Activated T-cell treated with anti-CD3 and anti-CD28 coated beads, Interleukin-2, amount 50 U/mL, for 4 hours (primary cell): Measurements from ENCODE around the gene SIGLEC6. TPM values are rescaled to one million over a fixed set of nuclear protein-coding genes. Genes with fewer than 3 reads are reported as not detected.

Source experiments
- ATAC-seq, 2 donors: fragments of 200-7000 bp; cut with Tn5 transposase; one replicate each; pipeline ENCODE4 v1.10.0; 2021
- DNase-seq: peaks from one replicate; pipeline ENCODE4 v3.0.0-alpha.2; 2020
- H3K27me3 Mint-ChIP-seq: one replicate; pipeline ENCODE4 v1.8.0; 2021; ENCODE audit warnings: low read depth, mixed read lengths
- H3K36me3 Mint-ChIP-seq: one replicate; pipeline ENCODE4 v1.8.0; 2022; ENCODE audit warnings: mixed read lengths; ENCODE audit not compliant: insufficient read depth
- H3K4me1 Mint-ChIP-seq: one replicate; pipeline ENCODE4 v1.8.0; 2021; ENCODE audit warnings: low read depth, mixed read lengths
- H3K4me3 Mint-ChIP-seq: one replicate; pipeline ENCODE4 v1.8.0; 2021; ENCODE audit warnings: mild to moderate bottlenecking, moderate library complexity, mixed read lengths
- H3K9me3 Mint-ChIP-seq: one replicate; pipeline ENCODE4 v1.8.0; 2021; ENCODE audit warnings: mixed read lengths
- total RNA-seq, 3 donors: library from RNA; stranded (reverse); gene quantifications; one replicate each; pipeline ENCODE4 v1.2.1, GENCODE V29; 2021

The SIGLEC6 gene
- total RNA-seq, 3 donors from 2014 or later = 0.32 TPM; not detected in 2

DNA sequence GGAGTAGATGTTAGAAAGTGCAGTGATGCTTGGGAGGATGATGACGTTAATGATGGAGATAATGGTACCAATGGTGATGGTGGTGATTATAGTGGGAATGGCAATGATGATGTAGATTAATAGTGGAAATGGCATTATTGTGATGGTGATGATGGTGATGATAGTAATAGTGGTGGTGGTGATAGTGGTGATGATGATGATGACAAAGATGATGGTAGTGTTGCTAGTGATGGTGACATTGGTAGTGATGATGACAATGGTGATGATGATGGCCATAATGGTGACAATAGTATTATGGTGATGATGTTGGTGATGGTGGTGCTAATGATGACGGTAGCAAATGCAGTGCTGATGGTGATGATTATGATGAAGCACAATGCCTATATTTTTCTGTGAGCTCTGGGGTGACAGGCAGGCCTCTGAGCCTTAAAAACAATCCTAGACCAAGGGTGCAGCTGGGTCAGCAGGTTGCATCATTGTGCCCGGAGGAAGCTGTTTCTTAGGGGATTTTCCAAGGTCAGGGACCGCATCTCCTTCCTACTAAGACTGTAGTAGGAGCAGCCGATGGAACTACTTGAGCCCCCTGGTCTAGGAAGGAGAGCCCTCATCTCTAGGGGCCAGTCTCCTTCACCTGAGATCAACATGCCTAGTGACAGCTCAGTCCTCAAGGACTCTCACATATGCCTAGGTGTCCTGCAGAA is 45.4 kb downstream of the SIGLEC6 start:
- Mint-ChIP-seq H3K36me3 (no peaks in the 10 kb centered on the region), H3K4me1 (peaks cover 16% of the 10 kb centered on the region), H3K9me3 (peaks cover 7% of the 10 kb centered on the region), H3K27me3 (peaks cover 20% of the 10 kb centered on the region), H3K4me3 (no peak overlapping the region)
- DNase-seq (no peak), ATAC-seq (no peak)

DNA sequence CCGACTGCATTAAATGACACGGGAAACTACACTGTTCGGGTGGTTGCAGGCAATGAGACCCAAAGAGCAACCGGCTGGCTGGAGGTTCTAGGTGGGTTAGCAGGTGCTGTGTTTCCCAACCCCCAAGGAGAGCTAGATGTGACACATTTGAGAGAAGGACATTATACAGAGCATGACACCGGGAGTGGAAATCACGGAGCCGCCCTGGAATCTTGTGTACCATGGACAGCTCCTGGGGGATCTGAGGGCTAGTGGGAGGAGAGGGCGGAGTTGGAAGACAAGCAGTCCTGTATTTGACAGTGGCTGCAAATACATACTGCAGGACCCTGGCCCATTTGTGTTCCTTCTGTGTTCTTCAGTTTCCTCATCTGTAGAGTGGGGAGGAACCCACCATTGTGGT is 50.9 kb downstream of the SIGLEC6 start:
- Mint-ChIP-seq H3K36me3 (no peaks in the 10 kb centered on the region), H3K9me3 (peaks cover 3% of the 10 kb centered on the region), H3K27me3 (peaks cover 21% of the 10 kb centered on the region), H3K4me3 (no peak overlapping the region), H3K4me1 (peaks cover 18% of the 10 kb centered on the region)
- no peak for DNase-seq
- ATAC-seq = no peak

DNA sequence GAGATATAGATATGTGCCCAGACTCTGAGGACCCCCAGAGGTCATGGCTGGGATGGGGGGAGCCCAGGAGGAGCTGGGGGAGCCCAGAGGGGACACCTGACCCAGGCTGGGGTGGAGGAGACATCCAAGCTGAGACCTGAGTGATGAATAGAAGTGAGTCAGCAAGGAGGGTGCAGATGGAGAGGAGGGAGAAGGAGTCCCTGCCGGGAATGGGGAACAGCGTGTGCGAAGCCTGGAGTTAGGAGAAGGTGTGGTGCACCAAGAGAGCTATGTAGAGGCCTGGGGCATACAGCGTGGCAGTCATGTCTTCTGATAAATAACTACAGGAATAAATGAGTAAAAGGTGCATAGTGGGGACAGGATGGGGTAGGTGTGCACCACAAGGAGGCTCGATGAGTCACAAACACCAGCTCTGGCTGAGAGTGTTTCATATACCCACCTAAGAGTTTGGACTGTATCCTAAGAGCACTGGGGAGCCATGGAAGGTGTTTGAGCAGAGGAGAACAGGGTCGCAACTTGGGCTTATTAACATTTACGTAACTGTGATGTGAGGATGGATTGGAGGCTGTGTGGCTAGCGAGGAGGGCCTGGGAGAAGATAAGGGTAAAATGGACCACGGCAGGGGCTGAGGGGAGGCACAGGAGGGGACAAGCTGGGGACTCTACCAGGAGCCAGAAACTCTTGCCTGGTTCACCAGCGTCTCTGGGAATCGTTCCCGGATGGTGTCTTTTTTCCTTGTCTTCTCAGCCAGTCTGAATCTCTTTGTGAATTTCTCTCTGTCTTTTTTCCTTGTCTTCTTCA is 51.7 kb downstream of the SIGLEC6 start:
- peak; percentile 87 to 93 for ATAC-seq
- Mint-ChIP-seq H3K36me3 (no peaks in the 10 kb centered on the region), H3K9me3 (peaks cover 3% of the 10 kb centered on the region), H3K27me3 (peaks cover 15% of the 10 kb centered on the region), H3K4me3 (no peak overlapping the region), H3K4me1 (peaks cover 18% of the 10 kb centered on the region)
- DNase-seq = no peak

DNA sequence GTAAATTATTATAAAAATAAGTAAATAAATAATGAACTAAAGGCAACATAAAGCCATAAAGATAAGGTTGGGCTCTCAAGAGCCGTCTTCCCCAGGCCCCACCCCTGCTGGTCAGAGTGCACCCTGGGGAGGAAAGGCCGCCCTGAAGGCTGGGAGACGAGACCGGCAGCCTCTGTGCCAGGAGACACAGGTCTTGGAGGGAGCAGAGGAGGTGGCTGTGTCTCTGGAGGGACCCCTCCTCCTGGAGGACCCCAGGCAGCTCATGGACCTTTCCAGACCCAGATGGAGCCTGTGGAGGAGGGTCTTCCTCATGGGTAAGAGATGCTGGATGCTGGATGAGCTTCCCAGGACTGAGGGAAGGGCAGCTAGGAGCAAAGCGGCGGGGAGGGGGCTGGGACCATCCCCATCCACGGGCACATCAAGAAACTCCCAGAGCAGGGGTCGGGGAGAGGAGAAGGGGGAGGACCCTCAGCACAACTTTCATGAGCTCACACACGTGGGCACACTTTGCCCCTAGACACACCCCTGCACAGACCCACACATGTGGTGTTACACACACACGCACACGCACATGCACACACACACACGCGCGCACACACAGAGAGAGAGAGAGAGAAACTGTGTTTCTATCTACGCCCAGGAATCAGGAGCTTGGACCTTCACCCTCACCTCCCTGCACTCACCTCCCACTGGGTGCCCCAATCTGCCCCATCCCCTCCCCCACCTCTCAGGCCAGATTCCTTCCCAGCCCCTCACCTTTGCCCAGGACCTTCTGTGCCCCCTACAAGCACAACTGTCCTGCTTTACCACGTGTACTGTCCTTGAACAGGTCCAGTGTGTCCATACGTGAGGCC is 52.9 kb downstream of the SIGLEC6 start, which contains the start of gene CEACAM18:
Gene CEACAM18, plus strand, starts transcription at position 159 of the 854 bp plus-strand sequence.
- Mint-ChIP-seq H3K4me3 (no peak within 1 kb of the TSS), H3K36me3 (no peaks in the 10 kb centered on the region), H3K9me3 (peaks cover 3% of the 10 kb centered on the region), H3K27me3 (peaks cover 14% of the 10 kb centered on the region), H3K4me1 (peaks cover 18% of the 10 kb centered on the region)
- DNase-seq (no peak), ATAC-seq (no peak)

DNA sequence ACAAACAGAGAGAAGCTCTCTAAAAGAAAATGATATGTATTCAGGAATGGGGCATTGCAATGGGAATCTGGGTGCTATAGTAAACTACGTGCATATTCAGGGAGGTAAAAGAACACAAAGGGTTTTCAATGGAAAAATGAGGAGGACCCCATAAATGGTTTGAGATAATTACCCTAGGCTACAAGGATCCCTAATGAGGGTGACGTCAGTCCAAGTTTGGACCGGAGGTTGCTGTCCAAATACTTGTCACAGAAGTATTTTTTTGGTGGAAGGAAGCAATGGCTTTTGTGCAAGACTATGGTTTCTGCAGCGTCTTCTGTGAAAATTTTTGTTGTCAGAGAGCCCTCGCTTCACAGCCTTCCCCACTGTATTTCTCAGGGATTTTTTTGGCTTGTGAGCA is 54.1 kb downstream of the SIGLEC6 start:
- peaks cover 10% of the 10 kb centered on the region for H3K27me3 Mint-ChIP-seq
- H3K4me1 Mint-ChIP-seq = peaks cover 26% of the 10 kb centered on the region
- ATAC-seq (no peak), DNase-seq (no peak)
- peaks cover 3% of the 10 kb centered on the region for H3K9me3 Mint-ChIP-seq
- H3K36me3 Mint-ChIP-seq = no peaks in the 10 kb centered on the region
- no peak overlapping the region for H3K4me3 Mint-ChIP-seq

DNA sequence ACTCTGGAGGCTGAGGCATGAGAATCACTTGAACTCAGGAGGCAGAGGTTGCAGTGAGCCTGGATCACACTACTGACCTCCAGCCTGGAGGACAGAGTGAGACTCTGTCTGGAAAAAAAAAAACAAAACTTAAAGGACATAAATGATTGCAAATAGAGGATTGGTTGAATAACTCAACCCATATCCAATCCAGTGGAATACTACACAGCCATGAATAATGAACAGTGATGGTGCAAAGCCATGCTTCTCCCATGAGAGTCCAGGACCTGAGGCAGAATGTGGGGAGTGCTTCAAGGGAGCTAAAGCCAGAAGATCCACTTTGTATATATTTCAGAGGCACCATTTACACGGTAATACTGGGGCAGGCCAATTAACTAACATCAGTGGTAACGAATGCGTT is 55.3 kb downstream of the SIGLEC6 start:
- DNase-seq (no peak), ATAC-seq (no peak)
- Mint-ChIP-seq H3K4me3 (no peak overlapping the region), H3K27me3 (peaks cover 10% of the 10 kb centered on the region), H3K4me1 (peaks cover 32% of the 10 kb centered on the region), H3K9me3 (peaks cover 3% of the 10 kb centered on the region), H3K36me3 (no peaks in the 10 kb centered on the region)

DNA sequence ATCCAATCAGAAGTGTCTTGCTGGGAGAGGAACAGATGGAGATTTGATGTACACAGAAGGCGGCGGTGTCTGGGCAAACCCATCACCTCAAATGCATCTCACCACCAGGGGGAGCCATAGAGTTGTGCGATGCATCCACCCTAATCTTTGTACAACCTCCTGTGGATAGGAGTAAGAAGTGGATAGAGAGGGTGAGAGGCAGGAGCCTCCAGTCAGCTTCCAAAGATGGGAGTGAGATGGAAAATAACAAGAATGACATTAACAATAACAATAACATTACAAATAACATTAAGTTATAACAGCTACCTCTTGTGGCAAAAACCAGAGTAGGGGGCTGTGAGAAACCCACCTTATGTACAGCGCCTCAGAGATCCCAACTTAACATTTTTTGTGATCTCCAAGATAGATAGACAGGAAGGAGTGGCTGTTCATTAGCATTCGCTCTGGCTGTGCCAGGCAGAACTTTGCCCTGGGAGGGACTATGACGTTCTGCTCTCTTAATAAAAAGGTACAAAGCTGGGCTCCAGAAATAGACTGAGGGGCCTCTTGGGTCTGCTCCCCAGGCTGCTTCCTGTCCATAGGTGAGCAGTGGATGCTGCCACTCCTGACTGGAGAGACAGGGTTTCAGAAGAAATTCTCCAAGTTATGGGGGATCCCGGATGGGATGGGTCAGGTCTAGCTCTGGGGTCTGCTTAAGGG is 58.3 kb downstream of the SIGLEC6 start:
- Mint-ChIP-seq H3K4me3 (no peak overlapping the region), H3K36me3 (no peaks in the 10 kb centered on the region), H3K9me3 (no peaks in the 10 kb centered on the region), H3K4me1 (peaks cover 17% of the 10 kb centered on the region), H3K27me3 (peaks cover 10% of the 10 kb centered on the region)
- DNase-seq (peak; percentile 89), ATAC-seq (peak; percentile 85)

DNA sequence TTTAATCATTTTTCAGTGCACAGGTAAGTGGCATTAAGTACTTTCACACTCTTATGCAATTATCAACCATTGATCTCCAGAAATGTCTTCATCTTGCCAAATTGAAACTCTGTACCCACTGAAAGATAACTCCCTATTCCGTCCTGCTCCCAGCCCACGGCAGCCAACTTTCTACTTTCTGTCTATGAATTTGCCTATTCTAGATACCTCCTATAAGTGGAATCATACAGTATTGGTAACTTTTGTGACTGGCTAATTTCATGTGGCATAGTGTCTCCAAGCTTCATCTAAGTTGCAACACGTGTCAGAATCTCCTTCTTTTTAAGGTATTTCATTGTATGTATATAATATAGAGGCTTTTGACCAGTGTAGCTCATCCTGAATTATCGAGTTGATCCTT is 58.9 kb downstream of the SIGLEC6 start:
- no peak overlapping the region for H3K4me3 Mint-ChIP-seq
- peaks cover 21% of the 10 kb centered on the region for H3K4me1 Mint-ChIP-seq
- no peaks in the 10 kb centered on the region for H3K9me3 Mint-ChIP-seq
- no peaks in the 10 kb centered on the region for H3K36me3 Mint-ChIP-seq
- DNase-seq (no peak), ATAC-seq (peak; percentile 23 to 33)
- peaks cover 10% of the 10 kb centered on the region for H3K27me3 Mint-ChIP-seq

DNA sequence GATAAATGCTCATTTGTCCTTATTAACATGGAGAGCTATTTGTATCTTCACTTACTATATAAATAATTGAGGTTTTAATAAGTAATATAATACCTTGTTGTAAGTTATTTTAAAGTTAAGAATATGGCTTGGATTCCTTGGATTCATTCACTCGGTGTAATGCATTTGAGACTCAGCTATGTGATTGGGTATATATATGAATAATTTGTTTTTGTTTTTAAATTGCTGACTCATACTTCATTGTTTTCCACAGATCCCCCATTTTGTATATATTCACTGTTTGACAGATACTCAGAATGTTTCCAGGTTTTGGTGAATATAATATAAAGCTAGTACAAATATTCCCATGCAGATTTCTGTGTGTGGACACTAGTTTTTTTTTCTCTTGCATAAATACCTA is 59.9 kb downstream of the SIGLEC6 start:
- H3K4me3 Mint-ChIP-seq = no peak overlapping the region
- H3K36me3 Mint-ChIP-seq = no peaks in the 10 kb centered on the region
- no peak for ATAC-seq

DNA sequence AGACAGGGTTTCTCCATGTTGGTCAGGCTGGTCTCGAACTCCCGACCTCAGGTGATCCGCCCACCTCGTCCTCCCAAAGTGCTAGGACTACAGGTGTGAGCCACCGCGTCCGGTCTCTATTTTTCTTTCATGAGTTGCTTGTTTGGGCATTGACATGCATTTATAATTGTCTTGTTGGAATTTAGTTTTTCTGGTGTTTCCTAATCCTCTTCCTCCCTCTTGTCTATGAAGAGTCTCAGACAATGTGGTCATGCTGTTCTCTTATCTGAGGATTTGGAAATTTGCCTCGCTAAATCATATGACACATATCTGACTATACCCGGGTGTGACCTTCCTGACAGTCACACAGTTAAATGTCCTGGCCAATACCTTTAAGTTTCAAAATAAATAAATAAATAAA is 60.5 kb downstream of the SIGLEC6 start:
- Mint-ChIP-seq H3K9me3 (no peaks in the 10 kb centered on the region), H3K36me3 (no peaks in the 10 kb centered on the region), H3K27me3 (peaks cover 7% of the 10 kb centered on the region), H3K4me1 (peaks cover 25% of the 10 kb centered on the region), H3K4me3 (no peak overlapping the region)
- ATAC-seq = no peak
- no peak for DNase-seq

More for the DNA sequence above, 59.9 kb downstream of the SIGLEC6 start:
- Mint-ChIP-seq H3K27me3 (peaks cover 10% of the 10 kb centered on the region), H3K4me1 (peaks cover 23% of the 10 kb centered on the region), H3K9me3 (no peaks in the 10 kb centered on the region)
- no peak for DNase-seq

DNA sequence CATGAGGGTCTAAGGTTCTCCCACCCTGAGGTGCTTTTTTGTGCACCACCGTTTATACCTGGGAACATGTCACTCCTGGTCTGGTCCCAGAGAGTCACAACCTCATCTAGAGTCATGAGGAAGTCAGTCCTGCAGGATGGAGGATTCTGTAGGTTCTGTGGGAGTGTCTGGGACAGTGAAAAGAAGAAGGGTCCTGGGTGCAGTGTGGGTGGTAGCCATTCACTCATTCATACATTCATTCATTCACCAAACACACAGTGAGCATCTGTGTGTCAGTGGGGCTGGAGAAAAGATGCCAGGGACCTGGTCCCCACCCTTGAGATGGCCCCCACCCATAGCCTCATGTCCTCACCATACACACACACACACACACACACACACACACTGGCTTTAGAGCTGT is 61.8 kb downstream of the SIGLEC6 start:
- ATAC-seq (no peak), DNase-seq (no peak)
- Mint-ChIP-seq H3K9me3 (no peaks in the 10 kb centered on the region), H3K4me3 (no peak overlapping the region), H3K4me1 (peaks cover 27% of the 10 kb centered on the region), H3K36me3 (no peaks in the 10 kb centered on the region), H3K27me3 (peaks cover 10% of the 10 kb centered on the region)

DNA sequence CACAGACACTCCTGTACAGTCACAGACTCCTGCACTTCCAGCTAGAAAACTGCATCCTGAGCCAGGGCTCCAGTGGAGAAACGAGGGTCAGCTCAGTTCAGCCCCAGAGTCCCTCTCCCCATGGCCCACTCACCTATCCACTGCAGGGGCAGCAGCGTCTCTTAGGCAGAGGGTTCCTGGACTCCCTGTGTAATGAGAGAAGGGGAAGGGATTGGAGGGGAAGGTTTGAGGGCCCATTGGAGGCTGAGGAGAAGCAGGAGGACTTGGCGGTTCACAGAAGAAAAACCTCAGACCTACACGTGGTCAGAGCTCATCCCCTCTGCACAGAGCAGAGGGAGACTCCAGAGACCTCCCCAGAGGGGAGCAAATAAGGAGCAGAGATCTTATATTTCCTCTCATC is 62.3 kb downstream of the SIGLEC6 start:
- H3K4me3 Mint-ChIP-seq = no peak overlapping the region
- DNase-seq (no peak), ATAC-seq (no peak)
- H3K4me1 Mint-ChIP-seq = peaks cover 28% of the 10 kb centered on the region
- H3K9me3 Mint-ChIP-seq = no peaks in the 10 kb centered on the region
- peaks cover 10% of the 10 kb centered on the region for H3K27me3 Mint-ChIP-seq
- H3K36me3 Mint-ChIP-seq = no peaks in the 10 kb centered on the region

DNA sequence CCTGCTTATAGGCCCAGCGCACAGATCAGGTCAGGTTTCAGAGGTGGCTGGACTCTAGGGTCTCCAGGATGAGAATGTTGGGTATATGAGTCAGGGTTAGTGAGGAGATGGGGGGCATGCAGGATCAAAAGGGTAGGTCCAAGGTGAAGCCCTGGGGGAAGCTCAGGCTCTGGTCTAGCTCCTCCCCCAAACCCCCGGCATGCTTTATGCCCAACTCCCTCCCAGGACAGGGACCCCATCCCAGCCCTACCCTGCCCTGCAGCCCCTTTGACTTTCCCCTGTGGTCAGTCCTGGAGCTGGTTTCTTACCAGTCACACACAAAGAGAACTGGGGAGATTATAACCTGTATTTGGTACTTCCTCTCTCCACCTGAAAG is 62.9 kb downstream of the SIGLEC6 start:
- H3K36me3 Mint-ChIP-seq = no peaks in the 10 kb centered on the region
- peaks cover 11% of the 10 kb centered on the region for H3K27me3 Mint-ChIP-seq
- H3K9me3 Mint-ChIP-seq = no peaks in the 10 kb centered on the region
- no peak for DNase-seq
- peaks cover 29% of the 10 kb centered on the region for H3K4me1 Mint-ChIP-seq
- no peak for ATAC-seq
- H3K4me3 Mint-ChIP-seq = no peak overlapping the region
